KMS-11 (cell line): ENCODE measurements around the gene LGR5.

Experiments
- H2AFZ ChIP-seq: fragments of 200-600 bp; sonication (generic); 2 replicates; pipeline ENCODE4 v1.6.1; 2016; ENCODE audit warnings: antibody characterized with exemption, mixed run types, low read depth
- H3K27ac ChIP-seq: fragments of 200-600 bp; sonication (generic); 2 replicates; pipeline ENCODE4 v1.6.1; 2016; ENCODE audit warnings: mild to moderate bottlenecking, mixed run types
- H3K27me3 ChIP-seq: fragments of 200-600 bp; sonication (generic); 2 replicates; pipeline ENCODE4 v1.6.1; 2017; ENCODE audit warnings: mild to moderate bottlenecking, low read depth, mixed run types, moderate library complexity; ENCODE audit not compliant: insufficient read depth
- H3K36me3 ChIP-seq: fragments of 200-600 bp; sonication (generic); 2 replicates; pipeline ENCODE4 v1.6.1; 2017; ENCODE audit warnings: mild to moderate bottlenecking, mixed run types; ENCODE audit not compliant: insufficient read depth
- H3K4me1 ChIP-seq: fragments of 200-600 bp; sonication (generic); 2 replicates; pipeline ENCODE4 v1.6.1; 2016; ENCODE audit warnings: mild to moderate bottlenecking, low read depth, mixed run types; ENCODE audit not compliant: poor library complexity, severe bottlenecking
- H3K4me2 ChIP-seq: fragments of 200-600 bp; sonication (generic); 2 replicates; pipeline ENCODE4 v1.7.0; 2016; ENCODE audit warnings: mild to moderate bottlenecking, mixed run types
- H3K4me3 ChIP-seq: fragments of 200-600 bp; sonication (generic); IDR thresholded peaks from 2 replicates; pipeline ENCODE4 v1.6.1; 2017; ENCODE audit warnings: low read depth, low read length, mixed read lengths; ENCODE audit not compliant: insufficient read depth
- H3K79me2 ChIP-seq: fragments of 200-600 bp; sonication (generic); 2 replicates; pipeline ENCODE4 v1.6.1; 2016; ENCODE audit warnings: low read depth, mixed run types; ENCODE audit not compliant: insufficient read depth
- H3K9ac ChIP-seq: fragments of 200-600 bp; sonication (generic); 2 replicates; pipeline ENCODE4 v1.6.1; 2016; ENCODE audit warnings: mild to moderate bottlenecking, mixed run types
- H4K20me1 ChIP-seq: fragments of 200-600 bp; sonication (generic); 2 replicates; pipeline ENCODE4 v1.6.1; 2016; ENCODE audit warnings: mild to moderate bottlenecking, mixed run types; ENCODE audit not compliant: insufficient read depth
- CTCF ChIP-seq: fragments of 200-600 bp; sonication (generic); conservative IDR thresholded peaks from 2 replicates; pipeline ENCODE4 v1.6.1; 2017; ENCODE audit warnings: low read depth, mild to moderate bottlenecking, antibody characterized with exemption, low read length, moderate library complexity, mixed read lengths

LGR5 gene

GRCh38 chr12:71607494-71608330, 168.1 kb downstream of the LGR5 start:
- Histone ChIP-seq H3K9ac (no peak overlapping the region), H2AFZ (no peak overlapping the region), H4K20me1 (no peaks in the 10 kb centered on the region), H3K4me1 (no peaks in the 10 kb centered on the region), H3K36me3 (peaks cover 22% of the 10 kb centered on the region; the same call in 1 of the 2 replicates), H3K79me2 (no peaks in the 10 kb centered on the region), H3K4me3 (no peak overlapping the region), H3K27me3 (no peaks in the 10 kb centered on the region), H3K27ac (no peak overlapping the region), H3K4me2 (no peak overlapping the region)
- TF ChIP-seq CTCF, result no peak

DNA sequence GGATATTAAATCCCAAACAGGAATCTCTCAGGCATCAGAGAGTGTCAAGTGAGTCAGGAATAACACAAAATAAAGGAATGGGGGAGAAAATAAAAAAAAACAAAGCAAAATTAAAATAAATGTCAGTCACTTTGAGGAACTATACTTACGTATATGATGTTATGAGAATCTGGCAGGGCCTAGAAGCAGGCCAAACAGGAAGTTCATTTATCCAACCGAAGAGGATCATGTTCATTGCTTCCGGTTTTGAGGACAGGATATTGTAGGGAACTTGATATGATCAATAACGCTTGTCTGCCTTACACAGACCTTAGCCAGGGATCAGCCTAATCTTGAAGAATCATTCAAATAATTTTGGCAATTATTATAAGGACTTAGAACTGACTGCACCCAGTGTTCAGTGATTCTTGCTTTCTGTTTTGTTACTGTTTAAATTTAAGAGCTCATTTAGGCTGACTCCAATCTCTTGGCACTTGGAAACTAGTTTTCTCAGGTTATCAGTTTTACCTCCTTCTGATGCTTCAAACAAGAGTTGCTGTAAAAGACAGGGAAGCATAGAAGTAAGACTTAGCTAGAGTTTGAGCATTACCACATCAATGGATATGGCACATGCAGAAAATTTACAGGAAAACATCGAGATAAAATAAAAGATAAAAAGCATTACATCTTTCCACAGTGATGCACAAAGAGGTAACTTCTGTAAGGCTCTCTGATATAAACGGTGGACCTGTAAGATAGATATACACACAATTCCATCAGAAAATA, 170.6 kb downstream of the LGR5 start:
- Histone ChIP-seq H4K20me1 (no peaks in the 10 kb centered on the region), H3K27ac (no peak overlapping the region), H3K27me3 (no peaks in the 10 kb centered on the region), H3K4me2 (no peak overlapping the region), H3K79me2 (no peaks in the 10 kb centered on the region), H3K4me3 (no peak overlapping the region), H2AFZ (no peak overlapping the region), H3K36me3 (peaks cover 28% of the 10 kb centered on the region; the same call in 1 of the 2 replicates), H3K9ac (no peak overlapping the region), H3K4me1 (no peaks in the 10 kb centered on the region)
- TF ChIP-seq CTCF, result no peak

DNA sequence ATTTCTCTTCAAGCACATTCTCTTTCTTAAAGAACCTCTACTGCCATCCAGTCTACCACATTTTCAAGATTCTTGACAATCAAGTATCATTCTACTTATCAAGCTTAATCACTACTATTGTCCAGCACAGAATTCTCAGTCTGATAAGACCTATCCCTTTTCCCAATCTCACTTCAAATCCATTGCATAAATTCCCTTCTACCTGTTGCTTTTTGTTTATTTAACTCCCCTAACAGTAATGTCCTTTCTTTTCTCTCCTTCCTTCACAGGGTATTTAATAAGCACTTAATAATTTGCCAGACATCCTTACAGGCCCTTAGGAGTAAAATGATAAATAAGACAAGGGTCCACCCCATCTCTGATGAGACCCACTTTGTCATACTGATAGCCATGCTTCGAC, 182.3 kb downstream of the LGR5 start:
- H3K9ac ChIP-seq, result no peak overlapping the region
- no peak for TF ChIP-seq CTCF
- no peak overlapping the region for H2AFZ ChIP-seq
- H3K4me3 ChIP-seq, result no peak overlapping the region
- H4K20me1 ChIP-seq, result no peaks in the 10 kb centered on the region
- no peaks in the 10 kb centered on the region for H3K79me2 ChIP-seq
- no peaks in the 10 kb centered on the region for H3K27me3 ChIP-seq
- H3K27ac ChIP-seq, result no peak overlapping the region
- H3K4me1 ChIP-seq, result peaks cover 14% of the 10 kb centered on the region
- no peak overlapping the region for H3K4me2 ChIP-seq
- peaks cover 19% of the 10 kb centered on the region; the same call in 1 of the 2 replicates for H3K36me3 ChIP-seq

- no peaks in the 10 kb centered on the region for H4K20me1 ChIP-seq
- no peak overlapping the region for H3K27ac ChIP-seq
- H3K4me1 ChIP-seq, result peaks cover 22% of the 10 kb centered on the region
- no peaks in the 10 kb centered on the region for H3K79me2 ChIP-seq
- H3K27me3 ChIP-seq, result no peaks in the 10 kb centered on the region
- no peak for TF ChIP-seq CTCF
- no peak overlapping the region for H3K4me2 ChIP-seq
- no peak overlapping the region for H3K9ac ChIP-seq
- H2AFZ ChIP-seq, result no peak overlapping the region
- H3K4me3 ChIP-seq, result no peak overlapping the region
- peaks cover 21% of the 10 kb centered on the region; the same call in 1 of the 2 replicates for H3K36me3 ChIP-seq
Measured at GRCh38 chr12:71625476-71625875, 185.9 kb downstream of the LGR5 start.
